HG03064 (cell line): Measurements from ENCODE around the gene GPR39.

Source experiments
- ATAC-seq: cut with Tn5 transposase; IDR thresholded peaks from one replicate; pipeline ENCODE4 v1.9.1; 2021; ENCODE audit warnings: low read depth; ENCODE audit not compliant: unreplicated experiment

Gene GPR39

DNA sequence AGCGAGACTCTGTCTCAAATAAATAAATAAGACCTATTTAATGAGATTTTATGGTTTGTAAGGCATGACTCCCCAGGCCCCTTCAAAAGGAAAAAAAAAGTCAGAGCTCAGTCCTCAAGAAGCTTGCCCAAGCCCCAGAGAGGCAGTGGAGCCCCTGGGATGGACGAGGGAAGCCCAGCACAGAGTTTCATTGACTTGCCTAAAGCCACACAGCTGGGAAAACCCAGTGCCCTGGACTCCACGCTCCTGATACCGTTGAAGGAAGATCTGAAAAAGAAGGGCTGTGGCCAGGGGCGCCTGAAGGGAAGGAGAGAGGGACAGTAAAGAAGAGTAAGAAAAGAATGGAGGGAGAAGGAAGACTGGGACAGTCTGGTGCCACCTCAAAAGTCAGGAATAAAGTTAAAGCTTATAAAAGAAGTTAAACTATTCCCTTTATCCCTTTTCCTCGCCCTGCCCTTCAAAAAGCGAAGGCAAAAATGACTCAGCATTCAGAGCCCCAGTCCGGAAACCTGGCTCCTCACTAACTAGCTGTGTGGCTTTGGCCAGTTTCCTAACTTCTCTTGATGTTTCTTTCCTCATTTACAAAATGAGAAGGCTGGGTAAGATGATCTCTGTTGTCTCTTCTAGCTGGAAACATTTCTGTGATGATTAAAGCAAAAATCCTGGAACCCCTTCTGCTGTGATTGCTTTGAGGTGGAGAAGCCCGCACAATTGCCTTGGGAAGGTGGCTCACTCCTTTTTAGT, 206.7 kb downstream of the GPR39 start:
- ATAC-seq = no peak

DNA sequence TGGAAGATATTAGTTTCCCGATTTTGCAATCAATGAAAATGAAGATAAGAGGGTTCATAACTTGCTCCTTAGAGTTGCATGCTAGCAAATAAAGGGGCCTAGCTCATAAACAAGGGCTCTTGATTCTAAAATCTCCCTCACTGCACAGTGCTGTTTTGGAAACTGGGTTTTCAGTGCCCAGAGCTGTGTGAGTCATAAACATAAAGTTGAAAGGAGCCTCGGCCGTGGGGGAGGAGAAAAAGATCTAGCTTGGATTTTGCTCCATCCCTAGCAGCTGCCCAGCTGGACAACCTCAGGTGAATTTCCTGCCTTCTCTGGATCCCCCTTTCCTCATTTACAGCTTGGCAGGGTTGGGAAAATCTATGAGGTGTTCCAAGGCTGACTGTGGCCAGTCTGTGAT, 210.9 kb downstream of the GPR39 start:
- ATAC-seq = no peak

DNA sequence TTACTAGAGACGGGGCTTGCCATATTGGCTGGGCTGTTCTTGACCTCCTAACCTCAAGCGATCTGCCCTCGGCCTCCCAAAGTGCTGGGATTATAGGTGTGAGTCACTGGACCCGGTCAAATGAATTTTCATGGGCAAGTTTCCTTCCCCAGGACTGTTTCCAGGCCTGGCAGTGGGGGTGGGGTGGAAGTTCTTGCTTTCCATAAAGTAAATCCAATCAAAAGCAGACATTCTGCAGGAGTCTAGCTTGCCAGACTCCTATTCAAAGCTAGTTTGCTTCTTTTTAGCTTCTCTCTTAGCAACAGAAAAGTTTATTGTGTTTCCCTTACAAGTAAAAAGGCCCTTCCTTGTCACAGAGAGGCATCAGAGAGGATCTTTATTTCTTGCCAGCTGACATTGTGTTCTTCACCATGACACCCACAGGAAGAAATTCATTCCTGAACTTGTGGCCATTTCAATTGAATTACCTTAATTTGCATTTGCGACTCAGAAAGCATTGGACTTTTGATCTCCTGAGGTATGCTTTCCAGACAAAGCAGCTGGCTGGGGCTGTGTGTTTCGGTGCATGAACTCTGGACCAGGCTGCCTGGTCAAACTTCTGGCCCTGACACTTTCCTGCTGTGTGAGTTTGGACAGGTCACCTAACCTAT, 215.5 kb downstream of the GPR39 start:
- ATAC-seq = no peak

DNA sequence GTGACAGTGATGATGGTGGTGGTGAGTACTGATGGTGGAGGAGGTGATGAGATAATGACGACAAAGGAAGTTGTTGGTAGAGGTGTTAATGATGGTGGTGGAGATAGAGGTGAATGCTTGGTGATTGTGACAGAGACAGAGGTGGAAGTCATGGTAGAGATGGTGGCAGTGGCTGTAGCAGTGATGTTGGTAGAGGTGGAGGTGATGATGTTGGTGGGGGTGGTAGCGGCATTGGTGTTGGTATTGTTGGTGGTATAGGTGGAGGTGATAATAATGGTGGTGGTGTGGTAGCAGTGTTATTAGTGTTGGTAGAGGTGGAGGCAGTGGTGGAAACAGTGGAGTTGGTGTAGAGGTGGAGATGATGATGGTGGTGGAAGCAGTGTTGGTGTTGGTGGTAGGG, 217.0 kb downstream of the GPR39 start:
- ATAC-seq = no peak

DNA sequence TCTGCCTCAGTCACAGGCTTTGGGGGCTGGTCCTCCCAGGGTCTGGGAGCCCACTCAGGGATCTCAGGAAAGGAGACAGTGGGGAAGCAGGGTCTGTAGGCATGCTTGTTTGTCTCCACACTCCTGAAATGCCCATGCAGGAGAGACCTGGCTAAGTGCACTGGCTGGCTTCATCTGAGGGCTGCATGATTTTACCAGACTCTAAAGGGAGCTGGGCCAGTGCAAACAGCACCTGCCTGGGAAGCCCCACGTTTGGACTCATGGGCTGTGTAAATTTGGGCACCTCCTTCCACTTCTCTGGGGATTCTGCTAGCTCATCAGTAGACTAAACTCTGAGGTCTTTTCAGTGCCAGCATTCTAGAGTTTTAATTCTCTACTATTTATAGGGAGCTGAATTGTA, 219.7 kb downstream of the GPR39 start:
- ATAC-seq = no peak

DNA sequence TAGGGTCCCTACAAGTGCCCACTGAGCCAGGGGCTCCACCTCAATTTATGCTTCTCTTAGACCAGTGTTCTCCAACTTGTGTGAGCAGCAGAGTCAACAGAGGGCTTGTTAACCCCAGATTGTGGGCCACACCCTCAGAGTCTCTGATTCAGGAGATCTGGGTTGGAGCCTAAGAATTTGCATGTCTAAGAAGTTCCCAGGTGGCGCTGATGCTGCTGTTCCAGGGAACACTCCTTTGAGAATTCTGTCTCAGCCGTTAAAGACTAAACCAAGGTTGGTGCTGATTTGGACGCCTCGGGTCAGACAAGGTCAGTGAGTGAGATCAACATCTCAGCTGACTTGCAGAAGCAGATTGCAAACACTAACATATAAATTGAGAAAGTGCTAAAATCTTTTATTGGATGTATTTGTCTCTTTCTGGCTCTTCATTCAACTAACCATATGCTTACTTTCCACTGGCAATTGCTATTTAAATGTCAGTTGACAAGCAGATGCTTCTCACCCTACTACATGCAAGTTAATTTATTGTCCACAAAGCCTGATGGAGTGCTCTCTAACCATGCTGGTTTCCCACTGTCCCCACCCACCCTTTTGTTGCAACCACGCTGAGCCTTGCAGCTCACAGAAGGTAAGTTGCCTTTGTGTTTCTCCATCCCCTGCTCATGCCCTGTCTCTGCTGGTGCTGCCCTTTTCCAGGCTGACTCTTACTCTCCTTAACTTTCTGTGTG, 221.9 kb downstream of the GPR39 start:
- no peak for ATAC-seq

DNA sequence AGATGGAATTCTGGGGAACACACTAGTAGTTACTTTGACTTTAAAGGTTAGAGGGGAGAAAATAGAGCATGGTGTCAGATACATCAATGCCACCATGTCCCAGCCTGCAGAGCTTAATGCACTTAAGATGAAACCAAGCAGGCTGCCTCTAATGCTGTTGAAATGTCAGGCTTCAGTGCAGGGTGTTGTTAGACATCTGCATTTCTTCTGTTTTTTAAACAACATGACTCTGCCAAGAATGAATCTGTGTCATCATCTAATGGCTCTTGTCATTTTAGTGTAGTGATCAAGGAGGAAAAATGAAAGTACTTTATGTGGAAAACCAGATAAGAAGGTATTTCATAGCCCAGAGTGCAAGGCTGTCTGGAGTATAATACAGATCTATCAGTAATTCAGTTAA, 223.5 kb downstream of the GPR39 start:
- no peak for ATAC-seq

DNA sequence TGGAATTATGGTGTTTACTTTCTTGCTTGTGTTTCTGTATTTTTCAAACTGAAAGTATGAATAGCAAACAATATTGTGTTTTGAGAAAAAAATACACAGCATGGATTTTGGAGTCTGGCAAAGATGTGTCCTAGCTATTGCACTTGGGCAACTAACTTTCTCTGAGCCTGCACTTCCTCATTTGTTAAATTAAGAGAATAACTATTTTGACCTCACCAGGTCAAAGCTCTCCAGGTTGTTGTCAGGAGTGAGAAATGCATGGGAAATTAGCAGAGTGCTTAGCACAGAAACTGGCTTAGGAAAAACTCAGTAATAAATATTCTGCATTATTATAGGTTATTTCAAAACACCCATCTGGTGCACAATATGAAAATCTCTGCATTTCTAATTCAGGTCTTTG, 225.2 kb downstream of the GPR39 start:
- no peak for ATAC-seq

DNA sequence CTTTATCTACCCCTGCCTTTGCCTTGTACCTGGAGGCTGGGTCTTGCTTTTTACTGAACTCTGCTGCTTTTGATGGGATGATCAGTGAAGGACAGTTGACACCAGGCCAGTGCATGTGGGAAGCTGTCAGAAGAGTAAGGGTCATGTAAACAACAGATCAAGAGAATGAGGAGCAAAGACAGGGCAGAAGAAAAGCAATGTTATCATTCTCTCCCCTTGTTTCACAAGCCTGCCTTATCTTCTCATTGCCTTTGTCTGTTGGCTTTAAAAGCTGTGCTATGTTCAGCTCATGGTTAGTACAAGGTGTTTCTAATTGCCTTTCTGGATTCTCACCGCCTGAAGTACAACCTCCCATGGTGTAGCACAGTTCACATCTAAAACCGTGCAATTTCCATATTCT, 225.8 kb downstream of the GPR39 start:
- ATAC-seq = no peak

DNA sequence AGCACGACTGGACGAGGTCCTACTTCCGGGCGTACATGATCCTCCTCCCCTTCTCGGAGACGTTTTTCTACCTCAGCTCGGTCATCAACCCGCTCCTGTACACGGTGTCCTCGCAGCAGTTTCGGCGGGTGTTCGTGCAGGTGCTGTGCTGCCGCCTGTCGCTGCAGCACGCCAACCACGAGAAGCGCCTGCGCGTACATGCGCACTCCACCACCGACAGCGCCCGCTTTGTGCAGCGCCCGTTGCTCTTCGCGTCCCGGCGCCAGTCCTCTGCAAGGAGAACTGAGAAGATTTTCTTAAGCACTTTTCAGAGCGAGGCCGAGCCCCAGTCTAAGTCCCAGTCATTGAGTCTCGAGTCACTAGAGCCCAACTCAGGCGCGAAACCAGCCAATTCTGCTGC, 228.6 kb downstream of the GPR39 start:
- no peak for ATAC-seq

DNA sequence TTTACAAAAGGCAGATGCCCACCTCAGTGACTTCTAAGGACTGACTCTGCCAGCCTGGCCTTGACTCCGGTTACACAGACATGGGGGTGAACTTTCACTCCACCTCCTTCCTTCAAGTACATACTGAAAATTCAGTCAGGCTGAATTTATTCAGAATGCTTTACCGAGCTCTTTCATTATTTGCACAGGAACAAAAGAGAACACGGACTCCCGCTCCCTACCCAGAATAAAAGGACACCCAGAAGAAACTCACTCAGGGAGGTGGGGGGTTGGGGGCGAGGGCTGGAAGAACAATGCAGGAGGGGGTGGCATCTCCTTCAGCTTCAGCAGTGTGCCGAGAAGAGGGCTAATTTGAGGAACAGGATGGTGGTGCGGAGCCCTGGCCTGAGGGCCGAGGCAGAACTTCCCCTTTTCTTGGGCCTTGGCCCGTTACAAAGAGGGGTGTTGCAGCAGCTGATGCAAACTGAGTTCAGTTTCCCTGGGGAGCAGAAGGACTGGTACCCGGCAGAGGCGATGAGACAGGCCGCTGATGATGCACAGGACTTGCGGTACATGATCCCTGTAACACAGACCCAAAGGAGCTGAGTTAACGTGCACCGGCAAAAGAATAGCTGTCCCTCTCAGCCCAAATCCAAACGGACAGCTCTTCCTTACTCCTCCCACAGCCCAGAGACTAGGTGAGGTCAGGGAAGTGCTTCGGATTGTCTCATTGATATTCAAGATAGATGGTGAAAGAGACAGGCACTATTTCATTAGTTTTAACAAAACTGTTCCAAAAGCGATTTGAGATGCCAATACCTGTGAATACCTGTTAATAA, 229.3 kb downstream of the GPR39 start:
- no peak for ATAC-seq

DNA sequence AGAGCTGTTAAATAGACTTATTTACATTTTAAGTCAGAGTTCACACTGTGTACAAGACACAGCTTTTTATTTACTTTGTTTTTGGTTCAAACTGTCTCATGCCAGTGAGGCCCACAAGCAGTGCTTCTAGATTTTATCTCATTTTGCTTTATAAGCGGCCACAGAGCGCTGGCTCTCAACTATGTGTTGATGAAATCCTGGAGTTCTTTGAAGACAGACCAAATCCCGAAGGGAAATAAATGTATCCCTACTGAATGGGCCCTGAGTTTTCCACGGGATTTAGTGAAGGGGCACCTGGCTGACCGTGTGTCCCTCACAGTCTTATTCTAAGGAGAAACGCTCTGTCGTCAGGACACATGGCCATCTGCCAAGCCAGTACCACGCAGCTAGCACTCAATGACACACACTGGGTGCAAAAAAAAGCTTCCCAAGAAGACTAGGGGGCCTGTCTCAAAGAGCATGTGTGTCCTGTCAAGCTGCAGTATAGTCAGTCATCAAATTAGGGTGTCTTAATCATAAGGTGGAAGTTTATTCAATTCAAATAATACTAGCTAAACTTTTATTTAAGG, 230.0 kb downstream of the GPR39 start:
- ATAC-seq = no peak

DNA sequence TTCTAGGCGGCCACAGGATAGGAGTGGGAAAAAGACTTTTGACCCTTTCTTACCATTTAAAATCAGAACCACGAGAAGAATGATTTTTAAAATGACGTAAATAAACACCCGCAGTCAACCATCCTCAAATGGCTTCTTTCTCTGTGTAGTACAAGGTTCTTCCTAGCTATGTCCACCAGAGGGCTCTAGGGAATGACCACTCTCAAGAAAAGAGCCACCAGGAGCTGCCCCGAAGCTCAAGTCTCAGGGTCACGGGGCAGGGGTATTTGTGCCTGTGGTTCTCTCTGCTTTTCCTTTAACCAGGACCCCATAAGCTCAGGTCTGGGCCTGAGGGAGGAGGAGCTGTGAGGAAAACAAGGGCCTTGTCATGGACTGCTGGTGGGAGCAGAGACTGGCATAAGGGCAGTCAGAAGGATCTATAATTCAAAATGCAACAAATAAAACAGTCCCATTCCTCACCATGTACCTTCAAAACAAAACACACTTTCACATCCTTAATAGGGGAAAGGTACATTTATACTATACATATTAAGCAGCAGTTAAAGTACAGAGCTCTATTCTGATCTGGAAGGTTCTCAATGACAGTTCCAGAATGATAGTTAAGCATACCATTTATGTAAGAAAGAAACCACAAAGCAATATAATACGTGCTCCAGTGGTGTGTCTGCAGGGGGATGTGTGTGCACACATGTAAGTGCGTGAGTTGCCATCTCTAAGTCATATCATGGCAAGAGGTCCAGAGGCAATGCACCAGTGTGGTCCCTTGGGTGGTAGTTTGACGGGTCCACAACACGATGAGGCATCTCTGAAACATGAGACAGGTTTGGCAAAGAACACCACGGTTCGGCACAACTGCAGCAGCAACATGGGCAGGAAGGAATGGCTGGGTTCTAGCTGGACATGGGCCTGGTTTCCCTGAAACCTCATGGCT, 234.8 kb downstream of the GPR39 start:
- no peak for ATAC-seq

DNA sequence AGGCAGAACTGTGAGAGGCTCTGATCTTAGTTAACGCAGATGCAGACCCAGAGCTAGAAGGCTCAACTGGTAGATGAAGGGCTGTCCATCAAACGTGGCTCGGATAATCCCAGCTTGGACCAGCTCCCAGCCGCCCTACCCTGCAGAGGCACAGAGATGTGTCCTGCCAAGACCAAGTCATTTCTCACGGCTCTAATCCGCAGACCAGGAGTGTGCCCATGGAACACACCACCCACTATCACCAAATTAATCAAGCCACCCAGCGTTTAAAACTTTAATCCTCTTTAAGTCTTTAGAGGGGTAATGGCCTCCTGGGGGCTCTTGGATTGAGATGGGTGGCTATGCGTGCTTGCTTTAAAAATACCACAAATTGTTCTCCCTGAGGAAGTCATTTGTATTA, 235.9 kb downstream of the GPR39 start:
- ATAC-seq = no peak

DNA sequence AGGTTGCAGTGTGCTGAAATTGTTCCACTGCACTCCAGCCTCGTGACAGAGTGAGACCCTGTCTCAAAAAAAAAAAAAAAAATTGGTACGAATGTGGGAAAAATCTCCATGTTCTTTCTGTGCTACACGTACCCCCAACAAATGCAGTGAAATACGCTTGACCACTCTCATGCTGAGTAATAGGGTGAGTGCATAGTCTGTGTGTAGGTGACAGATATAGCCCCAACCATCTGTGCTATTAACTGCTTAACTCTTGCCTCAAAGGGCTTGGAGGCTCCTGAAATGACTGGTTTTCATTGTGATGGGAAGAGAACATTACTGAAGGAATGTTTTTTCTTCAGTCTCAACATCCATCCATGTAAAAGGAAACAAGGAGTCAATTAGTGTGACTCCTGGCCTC, 237.7 kb downstream of the GPR39 start:
- no peak for ATAC-seq

DNA sequence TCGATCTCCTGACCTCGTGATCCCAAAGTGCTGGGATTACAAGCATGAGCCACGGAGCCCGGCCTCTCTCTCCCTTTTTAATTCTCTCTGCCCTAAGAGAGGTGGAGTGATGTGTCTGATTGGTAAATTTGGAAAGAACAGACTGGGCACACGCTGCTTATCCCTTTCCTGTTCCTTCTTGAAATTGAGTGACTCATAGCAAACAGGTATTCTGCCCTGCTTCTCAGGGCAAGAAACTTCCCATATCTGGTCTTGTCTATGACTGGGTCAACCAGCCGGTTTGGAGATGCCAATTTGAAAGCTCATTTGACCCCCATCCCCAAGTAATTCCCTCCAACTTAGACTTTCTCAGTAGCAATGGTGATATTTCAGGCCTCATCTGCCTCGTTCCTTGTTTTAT, 238.4 kb downstream of the GPR39 start:
- no peak for ATAC-seq

DNA sequence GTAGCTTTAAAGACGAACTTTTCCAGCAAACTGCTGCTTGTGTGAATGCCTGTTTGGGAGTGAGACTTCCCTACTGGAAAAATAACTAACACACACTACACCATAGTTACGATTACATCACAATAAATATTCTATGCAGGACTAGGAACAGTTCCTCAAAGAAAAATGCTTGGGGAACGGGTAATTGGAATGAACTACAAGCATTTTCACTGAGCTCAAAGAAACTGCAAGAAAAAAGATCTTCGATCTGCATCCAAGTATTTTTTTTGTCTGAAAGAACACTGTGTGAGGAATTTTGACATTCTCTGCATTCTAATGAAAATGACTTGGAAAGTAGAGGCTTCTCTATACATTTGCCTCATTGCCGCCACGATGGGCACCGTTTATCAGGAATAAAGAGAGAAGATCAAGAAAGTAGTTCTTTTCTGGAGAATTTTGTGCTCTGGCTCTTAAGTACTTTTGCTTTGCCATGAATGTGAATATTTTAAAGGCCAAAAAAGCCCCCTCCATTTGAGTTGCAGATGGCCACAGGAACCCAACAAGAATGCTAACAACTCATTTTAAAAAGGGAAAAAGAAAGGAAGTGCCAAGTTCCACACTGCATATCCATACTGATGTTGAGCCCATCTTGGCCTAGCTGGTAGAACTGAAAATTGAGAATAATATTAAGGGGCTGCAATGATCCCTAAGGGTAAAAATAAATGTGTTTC, 239.8 kb downstream of the GPR39 start:
- no peak for ATAC-seq

DNA sequence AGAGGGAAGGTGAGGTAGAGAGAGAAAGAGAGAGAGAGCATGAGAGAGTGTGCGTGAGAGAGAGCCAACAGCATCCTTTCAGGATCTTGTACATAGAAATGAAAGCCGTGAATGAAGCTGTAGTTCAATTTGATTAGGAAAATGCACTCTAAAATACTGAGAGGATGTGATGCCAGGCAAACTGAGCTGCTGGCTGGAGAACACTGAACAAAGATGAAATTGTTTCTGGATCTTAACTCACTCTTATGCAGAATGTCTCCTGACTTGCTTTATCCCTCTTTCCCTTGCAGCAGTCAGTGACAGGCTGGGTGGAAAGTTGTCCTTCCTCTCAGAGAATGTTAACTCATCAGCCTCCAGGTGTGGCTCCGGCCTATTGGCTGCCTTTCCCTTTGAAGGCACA, 242.7 kb downstream of the GPR39 start:
- no peak for ATAC-seq

DNA sequence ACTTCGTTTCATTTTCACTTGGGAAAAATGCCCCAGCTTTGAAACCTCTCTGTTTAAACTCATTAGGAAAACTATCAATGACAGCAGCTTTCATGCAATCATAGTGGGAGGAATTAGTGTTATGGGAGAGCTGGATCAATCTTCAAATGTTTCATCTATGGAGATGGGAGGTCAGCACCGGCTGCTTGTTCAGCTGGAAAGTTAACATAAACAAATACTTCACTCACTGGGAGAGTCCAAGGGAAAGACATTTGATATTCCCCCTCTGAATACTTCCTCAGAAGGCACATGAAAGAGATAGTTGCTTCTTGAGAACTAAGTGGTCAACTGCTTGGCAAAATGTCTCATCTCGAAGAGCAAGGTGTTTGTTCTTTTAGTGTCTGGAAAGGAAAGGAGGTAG, 246.1 kb downstream of the GPR39 start:
- no peak for ATAC-seq
